HG02678 (cell line): Measurements from ENCODE around the gene CELF4.

ENCODE experiments used
- ATAC-seq: cut with Tn5 transposase; IDR thresholded peaks from one replicate; pipeline ENCODE4 v1.9.1; 2021; ENCODE audit warnings: mild to moderate bottlenecking, moderate library complexity; ENCODE audit not compliant: unreplicated experiment

CELF4 gene

GRCh38 chr18:37565101-37565976 lies at the start of gene CELF4:
CELF4 (minus strand) TSS chr18:37565798.
- no peak for ATAC-seq

- ATAC-seq, result no peak
Measured at GRCh38 chr18:37613253-37613565, 47.6 kb upstream of the CELF4 start.

DNA sequence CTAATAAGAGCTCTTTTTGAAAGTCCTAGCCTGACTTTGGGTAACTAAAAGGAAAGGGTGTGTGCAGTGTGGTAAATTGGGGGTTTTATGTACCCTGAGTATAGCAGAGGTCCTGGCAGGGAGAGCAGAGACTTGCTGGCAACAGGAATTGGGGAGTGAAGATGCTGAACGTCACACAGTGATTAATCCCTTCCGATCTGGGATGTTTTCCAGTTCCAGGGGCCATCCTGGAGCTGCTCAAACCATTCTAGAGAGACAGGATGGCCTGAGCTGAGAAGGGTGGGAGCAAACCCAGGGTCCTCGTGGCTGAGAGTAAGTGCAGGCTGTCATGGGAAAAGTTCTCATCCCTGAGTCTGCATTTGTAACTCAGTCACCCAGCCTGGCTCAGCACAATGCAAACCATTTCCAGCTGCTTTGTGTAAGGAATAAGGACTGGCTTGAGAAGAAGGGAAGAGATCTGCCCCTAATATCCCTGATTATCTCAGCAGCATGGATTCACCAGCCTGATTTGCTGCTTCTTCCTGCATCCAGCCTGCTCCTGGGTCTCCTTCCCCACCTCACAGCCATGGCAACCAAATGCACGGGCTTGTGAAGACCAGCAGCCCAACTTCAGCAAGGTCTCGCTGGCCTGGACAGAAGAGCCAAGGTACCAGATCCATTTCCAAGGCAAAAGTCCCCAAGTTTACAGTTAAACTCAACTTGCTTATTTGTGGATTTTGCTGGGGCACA lies 47.1 kb upstream of the CELF4 start:
- ATAC-seq, result no peak

- ATAC-seq, result no peak
Measured at GRCh38 chr18:37611614-37612279, 46.1 kb upstream of the CELF4 start.

GRCh38 chr18:37608876-37609275 lies 43.3 kb upstream of the CELF4 start:
- no peak for ATAC-seq

DNA sequence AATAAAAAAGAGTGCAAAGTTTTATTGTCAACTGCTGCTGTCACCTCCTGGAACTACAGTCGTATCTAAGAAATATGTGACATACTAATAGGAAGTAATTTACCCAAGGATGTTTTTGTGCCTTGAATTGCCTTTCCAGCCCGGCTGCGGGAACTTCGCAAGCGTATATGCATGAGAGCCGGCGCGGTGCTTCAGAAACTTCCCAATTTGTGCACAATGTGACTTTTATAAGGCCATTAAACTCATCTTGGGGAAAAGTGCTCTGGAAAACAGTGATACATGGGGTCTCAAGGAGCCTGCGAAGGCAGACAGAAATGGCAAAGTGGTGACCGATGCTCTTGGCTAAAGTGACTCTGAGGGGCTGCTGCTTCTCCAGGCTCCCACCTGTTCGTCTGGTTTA lies 41.7 kb upstream of the CELF4 start:
- no peak for ATAC-seq

DNA sequence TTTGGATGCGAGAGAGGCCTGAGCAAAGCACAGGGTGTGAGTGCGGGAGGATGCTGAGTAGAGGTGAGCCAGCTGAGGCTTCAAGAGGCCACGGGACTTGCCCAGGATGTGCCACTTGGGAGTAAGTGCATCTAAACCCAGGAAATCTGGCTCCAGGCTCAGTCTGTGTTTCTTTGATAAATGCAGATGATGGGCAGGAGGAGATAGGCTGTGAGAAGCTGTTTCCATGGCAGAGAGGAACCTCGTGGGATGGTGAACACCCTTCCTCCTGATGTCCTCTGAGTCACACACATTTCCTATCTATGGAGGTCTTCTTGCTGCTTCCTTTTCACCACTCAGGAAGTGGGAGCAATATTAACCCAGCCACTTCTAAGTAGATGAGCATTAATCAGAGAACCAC lies 38.4 kb upstream of the CELF4 start:
- ATAC-seq, result no peak

- no peak for ATAC-seq
Measured at GRCh38 chr18:37598966-37599896, 33.6 kb upstream of the CELF4 start.

DNA sequence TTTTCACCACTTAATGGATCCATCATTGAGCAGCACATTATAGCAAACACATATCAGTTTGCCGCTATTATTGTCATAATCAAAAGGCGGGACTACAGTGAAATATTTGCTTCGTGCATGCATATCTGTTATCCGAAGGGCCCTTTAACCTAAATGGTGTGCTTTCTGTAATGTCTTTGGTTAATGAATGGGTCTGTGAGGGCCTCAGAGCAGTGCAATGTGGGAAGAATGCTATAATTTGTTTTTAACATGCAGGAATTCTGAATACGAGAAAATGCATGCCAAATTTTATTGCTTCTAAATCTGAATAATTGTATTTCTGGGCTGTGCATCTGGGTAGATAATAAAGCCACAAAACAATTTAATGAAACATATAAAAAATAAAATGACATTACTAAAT lies 32.8 kb upstream of the CELF4 start:
- ATAC-seq, result no peak

DNA sequence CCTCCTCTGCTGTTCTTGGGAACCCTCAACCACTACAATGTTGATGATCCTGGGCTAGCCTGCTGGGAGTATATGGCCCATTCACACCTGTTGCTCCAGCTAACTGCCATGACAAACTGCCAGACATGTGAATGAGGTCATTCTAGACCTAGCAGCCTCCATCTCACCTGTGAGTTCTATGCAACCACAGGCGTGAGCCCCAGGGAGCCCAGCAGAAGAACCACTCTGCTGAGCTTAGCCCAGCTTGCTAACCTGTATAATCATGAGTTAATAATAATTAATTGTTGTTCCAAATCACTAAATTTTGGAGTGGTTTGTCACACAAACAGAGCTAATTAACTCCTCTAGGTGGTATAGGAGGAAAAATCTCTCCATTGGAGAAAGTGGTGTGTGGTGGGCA lies 24.7 kb upstream of the CELF4 start:
- no peak for ATAC-seq

DNA sequence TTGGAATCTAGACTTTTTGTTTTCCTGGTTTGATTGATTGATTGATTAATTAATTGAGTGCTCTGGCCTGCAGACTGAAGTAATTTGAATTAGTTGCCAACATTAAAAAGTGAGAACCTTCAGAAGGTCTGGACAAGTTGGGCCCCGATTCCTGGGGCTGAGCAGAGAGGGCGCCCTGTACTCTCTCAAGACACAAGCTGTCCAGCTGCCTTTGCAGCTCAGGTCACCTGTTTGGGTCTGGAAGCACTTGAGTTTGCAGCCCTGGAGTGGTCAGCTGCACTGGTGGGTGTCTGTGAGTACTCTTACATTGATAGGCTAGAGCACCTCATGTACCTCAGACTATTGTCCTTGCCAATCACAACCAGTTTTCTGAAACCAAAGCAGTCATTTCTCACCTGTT lies 22.7 kb upstream of the CELF4 start:
- no peak for ATAC-seq

DNA sequence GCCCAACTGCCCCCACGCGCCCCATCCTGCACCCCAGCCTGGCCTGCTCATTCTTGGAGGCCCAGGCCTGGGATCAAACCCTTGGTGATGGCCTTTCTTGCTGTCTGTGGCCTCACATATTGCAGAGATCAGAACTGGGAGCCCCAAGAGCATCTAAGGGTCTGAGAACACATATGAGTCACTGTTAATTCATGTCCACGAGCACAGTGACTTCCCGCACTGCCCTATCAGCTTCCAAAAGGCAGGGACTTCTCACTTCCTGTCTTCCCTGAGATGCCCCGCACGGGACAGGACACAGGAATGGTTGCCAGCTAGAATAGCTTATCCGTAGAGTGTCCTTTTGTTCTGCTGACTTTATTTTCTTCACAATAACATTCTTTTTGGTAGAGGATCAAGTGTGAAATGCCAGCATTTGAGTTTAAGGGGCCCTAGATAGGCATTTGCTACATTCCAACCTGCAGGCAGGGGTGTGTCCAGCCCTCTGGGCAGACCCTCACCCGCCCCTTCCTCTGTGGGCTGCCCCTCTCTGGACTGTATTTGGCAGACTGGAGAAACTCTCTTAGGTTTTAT lies 21.1 kb upstream of the CELF4 start:
- ATAC-seq, result no peak

DNA sequence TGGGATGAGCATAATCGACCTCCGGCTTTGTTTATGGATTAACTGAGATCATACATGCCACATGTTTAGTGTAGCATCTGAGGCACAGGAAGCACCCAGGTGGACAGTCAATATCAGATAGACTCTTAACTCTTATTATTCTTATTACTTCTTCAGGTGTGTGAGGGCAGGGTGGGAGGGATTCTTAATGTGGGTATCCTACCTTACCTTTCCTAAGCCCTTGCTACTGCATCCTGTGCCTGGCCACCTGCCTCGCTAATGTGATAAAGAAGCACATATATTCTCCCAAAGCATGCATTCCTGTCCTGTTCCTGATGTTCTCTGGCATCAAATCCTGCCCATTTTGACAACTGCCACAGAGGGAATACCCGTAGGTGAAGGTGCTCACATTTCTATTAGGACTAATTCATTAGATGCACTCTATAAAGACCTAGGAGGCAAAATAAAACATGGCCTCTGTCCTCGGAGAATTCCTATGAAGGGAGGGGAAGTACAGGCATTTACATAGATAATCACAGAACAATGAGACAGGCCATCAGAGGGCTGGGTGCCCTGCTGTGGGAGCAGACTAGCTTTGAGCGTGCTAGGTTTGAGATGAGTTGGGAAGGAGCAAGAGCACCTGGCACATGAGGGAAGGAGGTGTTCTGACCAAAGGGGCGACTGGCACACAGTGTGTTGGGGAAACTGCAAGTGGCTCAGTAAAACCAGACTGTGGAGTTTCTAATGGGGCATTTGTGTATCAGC lies 19.5 kb upstream of the CELF4 start:
- no peak for ATAC-seq

- no peak for ATAC-seq
Measured at GRCh38 chr18:37584217-37584616, 18.6 kb upstream of the CELF4 start.

DNA sequence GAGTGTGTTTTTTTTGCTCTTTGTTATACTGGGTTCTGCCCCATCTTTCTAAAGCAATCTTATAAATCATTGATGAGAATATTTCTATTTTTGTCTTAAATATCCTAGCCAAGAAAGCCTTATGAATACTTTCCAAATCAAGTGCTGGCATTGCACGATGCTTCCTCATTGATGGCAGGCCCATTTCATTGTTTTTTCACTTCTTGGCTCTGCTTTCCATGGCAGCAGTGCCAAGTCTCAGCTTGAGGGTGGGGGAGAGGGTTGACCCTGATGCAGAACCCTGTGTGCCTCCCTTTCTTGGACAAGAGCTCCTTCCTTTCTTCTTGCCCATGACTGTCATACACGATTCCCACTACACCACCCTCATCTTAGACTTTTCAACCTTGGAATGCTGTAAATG lies 16.7 kb upstream of the CELF4 start:
- no peak for ATAC-seq

GRCh38 chr18:37578886-37579513 lies 13.4 kb upstream of the CELF4 start:
- ATAC-seq, result peak; percentile 67

- no peak for ATAC-seq
Measured at GRCh38 chr18:37578182-37578678, 12.6 kb upstream of the CELF4 start.

GRCh38 chr18:37577051-37577611 lies 11.5 kb upstream of the CELF4 start:
- ATAC-seq, result no peak

- no peak for ATAC-seq
Measured at GRCh38 chr18:37575646-37576045, 10.0 kb upstream of the CELF4 start.
